Mucosa of gallbladder (tissue), 1 donor: Measurements from ENCODE around the gene ERFE. TPM values are rescaled to one million over a fixed set of nuclear protein-coding genes. Genes with fewer than 3 reads are reported as not detected.
"Not testable (repeated sequence)": the region's sequence is repeated elsewhere in the genome, so short reads cannot be mapped to it uniquely, and the experiment has no call there.

Source experiments
- DNase-seq: peaks from one replicate; pipeline ENCODE4 v3.0.0-alpha.2; 2020; ENCODE audit warnings: low spot score
- total RNA-seq: library from RNA; stranded (reverse); gene quantifications from one replicate; pipeline ENCODE4 v1.2.1, GENCODE V29; 2021
- donor health status: DM: no; HTN: no; CAD: no.

ERFE gene
- 0.35 TPM for total RNA-seq

- DNase-seq: no peak
These were observed at the start of gene ERFE for GRCh38 chr2:238158509-238159070. Gene ERFE, plus strand, starts transcription at chr2:238158970. Its CDS starts 38 bp downstream, at chr2:238159008.

- DNase-seq: no peak
These were observed 45.2 kb upstream of the ERFE start for GRCh38 chr2:238113611-238114010.

GRCh38 chr2:238114331-238114841, 44.4 kb upstream of the ERFE start:
- DNase-seq: no peak

GRCh38 chr2:238114851-238115660, 43.7 kb upstream of the ERFE start:
- no peak for DNase-seq

GRCh38 chr2:238115709-238116108, 43.1 kb upstream of the ERFE start:
- not testable (repeated sequence) for DNase-seq

- DNase-seq: no peak
These were observed 42.2 kb upstream of the ERFE start for GRCh38 chr2:238116298-238117198.

GRCh38 chr2:238117199-238118154, 41.3 kb upstream of the ERFE start:
- DNase-seq: no peak

- no peak for DNase-seq
These were observed 38.9 kb upstream of the ERFE start for GRCh38 chr2:238119756-238120462.

GRCh38 chr2:238120463-238121298, 38.1 kb upstream of the ERFE start:
- DNase-seq: no peak

GRCh38 chr2:238121511-238122286, 37.1 kb upstream of the ERFE start:
- DNase-seq: no peak

- DNase-seq: no peak
These were observed 36.2 kb upstream of the ERFE start for GRCh38 chr2:238122287-238123217.

- DNase-seq: no peak
These were observed 35.4 kb upstream of the ERFE start for GRCh38 chr2:238123218-238123971.

GRCh38 chr2:238123991-238124470, 34.7 kb upstream of the ERFE start:
- no peak for DNase-seq

GRCh38 chr2:238124488-238125126, 34.2 kb upstream of the ERFE start:
- DNase-seq: no peak

GRCh38 chr2:238125127-238125885, 33.5 kb upstream of the ERFE start:
- DNase-seq: no peak
